Measurements from ENCODE around the gene KRT85. TPM values are rescaled to one million over a fixed set of nuclear protein-coding genes. Genes with fewer than 3 reads are reported as not detected.

Gene KRT85
- total and polyA plus RNA-seq, 2 of the 4 experiments (the other 2 are of a cell fraction) = not detected

DNA sequence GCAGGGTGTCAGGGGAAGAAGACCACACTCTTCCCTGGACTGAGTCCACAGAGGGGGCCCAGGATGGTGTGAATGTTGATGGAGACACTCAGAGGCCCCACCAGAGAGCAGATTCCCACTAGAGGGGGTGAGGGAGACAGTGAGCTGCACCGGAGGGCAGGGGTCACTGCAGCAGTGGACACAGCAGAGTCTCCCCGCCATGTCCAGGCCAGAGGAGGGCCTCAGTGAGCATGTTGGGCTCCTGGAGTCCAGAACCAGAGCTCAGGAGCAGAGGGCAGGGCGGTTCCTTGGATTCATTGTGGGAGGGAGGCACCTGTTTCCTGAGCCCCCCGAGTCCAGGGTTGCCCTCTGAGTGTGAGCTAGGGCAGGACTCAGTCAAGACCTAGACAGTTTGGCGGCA, 40.6 kb upstream of the KRT85 start:
- Histone ChIP-seq H3K4me2 (ENCODE audit: low read depth, low read length) (no peak overlapping the region), H3K9me1 (ENCODE audit: insufficient read depth, low read length) (no peaks in the 10 kb centered on the region), H4K5ac (ENCODE audit: low read depth, low read length) (no peak overlapping the region), H3K14ac (replicated peaks; ENCODE audit: low read depth, low read length) (no peak overlapping the region), H3K23ac (ENCODE audit: low read depth, low read length) (no peak overlapping the region), H3K27me3 (ENCODE audit: control insufficient read depth, insufficient read depth, low read length) (peaks cover 40% of the 10 kb centered on the region), H4K20me1 (ENCODE audit: insufficient read depth, low read length) (no peaks in the 10 kb centered on the region), H2AK9ac (replicated peaks; ENCODE audit: low read depth, low read length, poor library complexity) (no peak overlapping the region), H3K56ac (ENCODE audit: extremely low read depth, insufficient read depth, low read length) (no peak overlapping the region), H2BK5ac (ENCODE audit: low read depth, low read length, poor library complexity, severe bottlenecking) (no peak overlapping the region), H2BK20ac (ENCODE audit: low read depth, low read length) (no peak overlapping the region), H4K8ac (ENCODE audit: low read depth in 2 of 2, low read length in 2 of 2) (no peak overlapping the region), H3K4me3 (ENCODE audit: insufficient read depth, low read depth, low read length) (no peak overlapping the region), H2AK5ac (ENCODE audit: low read depth, low read length) (no peak overlapping the region), H2AFZ (replicated peaks; ENCODE audit: low read length, poor library complexity) (no peak overlapping the region), H3K4ac (ENCODE audit: low read depth, low read length) (no peak overlapping the region), H3K27ac (ENCODE audit: insufficient read depth, low read length) (no peak overlapping the region), H3K79me1 (ENCODE audit: low read depth in 1 of 2, low read length in 2 of 2) (no peaks in the 10 kb centered on the region), H3K36me3 (ENCODE audit: control insufficient read depth, insufficient read depth, low read length) (no peaks in the 10 kb centered on the region), H2BK120ac (ENCODE audit: low read depth, low read length) (no peak overlapping the region), H3K9ac (ENCODE audit: low read depth, low read length) (no peak overlapping the region), H4K91ac (ENCODE audit: insufficient read depth, low read depth, low read length) (no peak overlapping the region), H3K4me1 (ENCODE audit: control insufficient read depth, insufficient read depth, low read length) (no peaks in the 10 kb centered on the region), H3K18ac (ENCODE audit: low read depth, low read length) (no peak overlapping the region), H2BK15ac (ENCODE audit: low read depth, low read length) (no peak overlapping the region), H3K9me3 (ENCODE audit: control insufficient read depth, insufficient read depth, low read length) (no peaks in the 10 kb centered on the region)
- in situ Hi-C loops (cut with MboI; ENCODE audit: low sequenced_read_pairs) = no loop called here
- BruUV-seq (replicated peaks) = no TSS peak
- intact Hi-C loops (cut with micrococcal nuclease) = no loop called here
- 50% methylated on average over 2 of the region's 5 CpGs; no CpG with 5 or more reads in 1 of the 2 experiments for WGBS, 2 experiments (ENCODE audit: extremely low coverage in 2 of 2, insufficient read length in 1 of 2)
- POLR2A ChIA-PET (ENCODE audit: unreplicated experiment) = no interaction called here
- DNase-seq = no peak
- dilution Hi-C loops (cut with HindIII; ENCODE audit: low sequenced_read_pairs, unreplicated experiment) = no loop called here
- TF ChIP-seq MAZ (IDR thresholded peaks at IDR 0.05; ENCODE audit: borderline replicate concordance, low read depth, low read length) = no peak
- no peak for TF ChIP-seq MXI1 (IDR thresholded peaks at IDR 0.05; ENCODE audit: borderline replicate concordance, low read depth, low read length)
- TF ChIP-seq FOS (IDR thresholded peaks at IDR 0.05; ENCODE audit: low read depth, low read length) = no peak
- TF ChIP-seq, protein P1, sequence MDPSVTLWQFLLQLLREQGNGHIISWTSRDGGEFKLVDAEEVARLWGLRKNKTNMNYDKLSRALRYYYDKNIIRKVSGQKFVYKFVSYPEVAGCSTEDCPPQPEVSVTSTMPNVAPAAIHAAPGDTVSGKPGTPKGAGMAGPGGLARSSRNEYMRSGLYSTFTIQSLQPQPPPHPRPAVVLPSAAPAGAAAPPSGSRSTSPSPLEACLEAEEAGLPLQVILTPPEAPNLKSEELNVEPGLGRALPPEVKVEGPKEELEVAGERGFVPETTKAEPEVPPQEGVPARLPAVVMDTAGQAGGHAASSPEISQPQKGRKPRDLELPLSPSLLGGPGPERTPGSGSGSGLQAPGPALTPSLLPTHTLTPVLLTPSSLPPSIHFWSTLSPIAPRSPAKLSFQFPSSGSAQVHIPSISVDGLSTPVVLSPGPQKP (IDR thresholded peaks at IDR 0.05; ENCODE audit: borderline replicate concordance, low read depth, low read length) = no peak
- no peak for TF ChIP-seq RAD21 (IDR thresholded peaks at IDR 0.05; ENCODE audit: low read length)
- no peak for TF ChIP-seq CEBPB (IDR thresholded peaks at IDR 0.05; ENCODE audit: low read depth, low read length)
- no peak for TF ChIP-seq CHD1 (IDR thresholded peaks at IDR 0.05; ENCODE audit: low read depth, low read length)
- CTCF ChIA-PET = no interaction called here
- no peak for ATAC-seq (ENCODE audit: low read depth)
